GM13976 (cell line): ENCODE data around the gene ENC1.

ENCODE experiments used
- DNase-seq: peaks from one replicate; pipeline ENCODE4 v3.0.0; 2012; ENCODE audit warnings: low spot score
- in situ Hi-C: fragments of 300-500 bp; cut with MboI; formaldehyde crosslinking; loops from one replicate; pipeline ENCODE4 v1.12.0; 2022; ENCODE audit warnings: low sequenced_read_pairs, mixed read lengths, inconsistent platforms; ENCODE audit not compliant: unreplicated experiment
- TF ChIP-seq, protein P1 (sequence below): IDR thresholded peaks from 2 replicates; pipeline ENCODE4 v1.5.1; 2012; ENCODE audit warnings: borderline replicate concordance, mild to moderate bottlenecking; ENCODE audit not compliant: insufficient read depth; ENCODE audit errors: extremely low read depth, missing control alignments, control extremely low read depth

Gene ENC1

GRCh38 chr5:74599148-74599547 lies 41.4 kb downstream of the ENC1 start:
- TF ChIP-seq, protein P1, sequence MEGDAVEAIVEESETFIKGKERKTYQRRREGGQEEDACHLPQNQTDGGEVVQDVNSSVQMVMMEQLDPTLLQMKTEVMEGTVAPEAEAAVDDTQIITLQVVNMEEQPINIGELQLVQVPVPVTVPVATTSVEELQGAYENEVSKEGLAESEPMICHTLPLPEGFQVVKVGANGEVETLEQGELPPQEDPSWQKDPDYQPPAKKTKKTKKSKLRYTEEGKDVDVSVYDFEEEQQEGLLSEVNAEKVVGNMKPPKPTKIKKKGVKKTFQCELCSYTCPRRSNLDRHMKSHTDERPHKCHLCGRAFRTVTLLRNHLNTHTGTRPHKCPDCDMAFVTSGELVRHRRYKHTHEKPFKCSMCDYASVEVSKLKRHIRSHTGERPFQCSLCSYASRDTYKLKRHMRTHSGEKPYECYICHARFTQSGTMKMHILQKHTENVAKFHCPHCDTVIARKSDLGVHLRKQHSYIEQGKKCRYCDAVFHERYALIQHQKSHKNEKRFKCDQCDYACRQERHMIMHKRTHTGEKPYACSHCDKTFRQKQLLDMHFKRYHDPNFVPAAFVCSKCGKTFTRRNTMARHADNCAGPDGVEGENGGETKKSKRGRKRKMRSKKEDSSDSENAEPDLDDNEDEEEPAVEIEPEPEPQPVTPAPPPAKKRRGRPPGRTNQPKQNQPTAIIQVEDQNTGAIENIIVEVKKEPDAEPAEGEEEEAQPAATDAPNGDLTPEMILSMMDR: no peak
- no peak for DNase-seq
- in situ Hi-C loops: no loop called here

DNA sequence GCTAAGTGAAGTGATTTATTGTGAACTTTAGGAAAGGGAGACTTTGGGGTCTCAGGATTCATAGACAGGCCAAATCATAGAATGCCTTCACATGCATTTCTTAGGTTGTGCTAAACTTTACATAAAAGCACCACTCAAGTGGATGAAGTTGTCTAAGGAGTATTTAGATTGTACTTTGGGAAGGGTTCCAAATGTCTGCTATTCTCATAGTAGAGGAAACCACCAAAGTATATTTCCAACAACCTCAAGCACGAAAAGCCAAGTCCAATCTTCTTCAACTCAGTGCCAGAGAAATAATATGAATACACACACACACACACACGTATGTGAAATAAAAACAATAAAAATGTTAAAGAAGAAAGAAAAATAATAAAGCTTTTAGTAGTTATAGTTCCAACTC lies 41.8 kb downstream of the ENC1 start:
- in situ Hi-C loops: no loop called here
- DNase-seq: no peak
- TF ChIP-seq, protein P1: no peak

DNA sequence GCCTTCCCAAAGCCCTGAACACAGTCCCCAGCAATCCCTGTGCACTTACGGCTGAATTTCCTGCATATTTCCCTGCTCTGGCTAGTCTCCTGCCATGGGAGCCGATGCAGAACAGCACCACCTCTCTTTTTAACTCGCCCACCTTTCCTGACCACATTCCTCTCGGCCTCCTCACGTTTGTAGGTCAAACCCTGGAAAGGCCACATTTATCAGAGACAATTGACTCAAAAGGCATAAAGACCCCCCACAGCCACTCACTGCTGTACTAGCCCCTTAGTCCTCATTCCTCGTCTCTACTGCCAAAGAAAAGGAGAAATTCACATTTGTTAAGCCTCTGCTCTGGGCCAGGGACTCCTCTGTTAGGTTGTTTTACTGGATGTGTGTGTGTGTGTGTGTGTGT lies 43.6 kb downstream of the ENC1 start:
- DNase-seq: no peak
- TF ChIP-seq, protein P1: no peak
- in situ Hi-C loops: no loop called here

DNA sequence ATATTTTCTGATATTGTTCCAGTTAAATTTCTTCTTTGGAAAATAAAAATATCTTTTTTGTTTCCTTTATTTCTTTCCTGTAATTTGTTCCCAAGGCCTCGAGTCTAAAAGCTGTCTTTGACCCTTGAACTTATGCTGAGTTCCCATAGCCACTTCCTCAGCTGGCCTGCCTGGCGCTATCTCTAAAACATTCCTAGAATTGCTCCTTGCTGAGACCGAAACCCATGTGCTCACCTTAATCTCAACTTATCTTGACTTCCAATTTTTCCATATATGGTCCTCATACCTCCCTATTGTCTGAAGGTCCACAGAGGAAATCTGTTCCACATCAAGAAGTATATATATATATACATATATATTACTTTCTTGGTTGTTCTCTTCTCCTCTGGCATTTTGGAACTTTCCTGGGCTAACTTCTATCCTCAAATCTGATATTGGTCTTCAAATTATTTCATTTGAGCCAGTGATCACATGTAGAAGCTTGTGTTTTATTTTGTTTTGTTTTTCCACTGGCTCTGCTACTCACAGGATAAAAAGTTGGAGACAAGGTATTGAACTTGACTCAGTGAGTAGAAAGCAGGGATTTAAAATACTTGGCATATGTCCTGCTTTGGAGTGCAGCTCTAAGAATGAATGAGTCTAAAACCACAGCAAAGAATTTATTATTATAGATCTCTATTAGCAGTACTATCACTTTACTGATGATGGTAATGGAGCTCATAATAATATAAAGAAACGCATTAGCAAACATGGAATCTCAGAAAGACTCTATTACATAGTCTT lies 45.2 kb downstream of the ENC1 start:
- in situ Hi-C loops: no loop called here
- no peak for DNase-seq
- TF ChIP-seq, protein P1: no peak

DNA sequence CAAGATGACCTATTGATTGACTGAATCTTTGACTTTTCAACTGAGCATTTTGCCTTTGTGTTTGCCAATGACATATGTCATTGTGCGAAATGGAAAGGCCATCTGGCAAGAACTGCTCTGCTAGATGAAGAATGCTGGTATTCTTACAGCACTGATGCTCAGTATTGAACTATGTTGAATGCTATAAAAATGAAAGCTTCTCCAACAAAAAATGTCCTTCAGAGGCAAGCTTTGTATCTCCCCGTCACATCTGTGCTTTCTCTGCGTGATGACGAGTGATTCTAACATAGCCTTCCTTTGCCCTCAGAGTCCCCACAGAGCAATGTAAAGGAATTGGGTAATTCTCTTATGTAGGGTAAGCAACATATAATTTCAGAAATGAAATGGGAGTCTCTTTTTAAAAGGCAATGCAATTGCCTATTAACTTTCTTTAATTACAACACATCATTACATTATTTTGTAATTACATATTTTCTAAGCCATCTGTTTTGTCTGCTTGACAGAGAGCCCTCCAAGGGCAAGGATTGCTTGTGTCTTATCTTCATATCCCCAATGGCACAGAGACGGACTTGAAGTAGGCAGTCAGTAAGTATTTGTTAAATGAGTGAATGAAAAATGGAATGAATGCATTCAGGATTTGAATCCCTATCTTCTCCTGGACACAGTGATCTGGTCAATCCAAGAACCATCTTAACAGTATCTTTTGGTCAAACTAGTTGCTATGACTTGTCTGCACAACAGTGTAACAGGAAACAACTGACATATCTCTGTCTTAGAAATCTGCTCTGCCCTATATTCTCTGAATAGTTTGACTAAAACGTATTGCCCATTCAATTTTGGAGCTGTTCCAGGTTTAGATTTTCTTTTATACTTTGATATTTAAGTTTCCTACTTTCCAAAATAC lies 46.1 kb downstream of the ENC1 start:
- DNase-seq: no peak
- TF ChIP-seq, protein P1: no peak
- in situ Hi-C loops: no loop called here

DNA sequence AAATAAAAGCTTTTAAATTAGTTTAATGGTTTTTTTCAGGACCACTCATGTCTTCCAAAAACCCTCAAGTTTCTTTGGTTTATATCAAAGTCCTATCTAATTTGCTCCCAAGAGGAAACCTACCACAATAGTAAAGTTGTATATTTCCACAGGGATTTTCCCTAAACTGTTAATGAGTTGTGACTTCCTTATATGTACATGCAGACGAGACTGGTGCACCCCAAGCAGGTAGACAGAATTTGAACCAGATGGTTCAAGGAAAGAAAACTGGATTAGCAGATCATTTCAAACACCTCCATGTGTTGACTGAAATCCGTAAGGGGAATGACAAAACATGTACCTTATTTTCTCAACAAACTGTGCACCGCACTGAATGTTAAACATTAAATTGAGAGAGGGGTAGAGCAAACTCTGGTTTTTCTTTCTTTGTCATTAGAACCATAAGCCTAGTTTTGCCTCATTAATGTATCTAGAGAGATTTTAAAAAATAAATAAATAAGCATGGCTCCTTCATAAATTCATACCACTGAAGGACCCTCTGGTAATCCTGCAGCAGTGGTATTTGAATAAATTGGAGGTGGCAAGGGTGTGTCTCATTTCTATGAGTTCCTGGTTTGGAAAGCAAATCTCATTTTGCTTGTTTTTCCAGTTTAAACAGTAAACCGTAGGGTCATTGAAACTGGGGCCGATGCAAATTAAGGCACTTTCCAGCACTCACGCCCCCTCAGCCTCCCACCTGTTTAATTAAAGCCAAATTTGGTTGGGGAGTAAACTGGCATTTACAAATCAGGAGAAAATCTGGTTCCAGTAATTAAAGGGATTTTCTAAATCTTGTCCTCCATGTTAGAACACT lies 51.1 kb downstream of the ENC1 start:
- TF ChIP-seq, protein P1: no peak
- DNase-seq: no peak
- in situ Hi-C loops: no loop called here
